CD14-positive monocyte (primary cell): ENCODE results near the gene HPCAL4. TPM values are rescaled to one million over a fixed set of nuclear protein-coding genes. Genes with fewer than 3 reads are reported as not detected.
A peak's percentile ranks its signal among the peaks of the same experiment; 100 is the strongest.

Source experiments
- DNase-seq, 3 donors: peaks; one replicate each; pipeline ENCODE4 v3.0.0-alpha.2; 2011 to 2022
- H2AFZ ChIP-seq: 2 replicates; pipeline ENCODE4 v1.6.0; 2012; ENCODE audit warnings: mild to moderate bottlenecking, low read depth, low read length, inconsistent platforms; ENCODE audit not compliant: insufficient read depth, poor library complexity, severe bottlenecking
- H3K27ac ChIP-seq, 2 donors: 1 replicate in 1 of 2; 2 replicates in 1 of 2; pipeline ENCODE4 v1.5.1; 2012 to 2013; ENCODE audit warnings: low read length in 2 of 2, control low read depth in 1 of 2, inconsistent platforms in 1 of 2, low read depth in 1 of 2, mild to moderate bottlenecking in 1 of 2
- H3K27me3 ChIP-seq, 2 donors: one replicate each; pipeline versions ENCODE4 v1.6.0 to v1.6.1; 2011 to 2013; ENCODE audit warnings: low read length in 2 of 2; ENCODE audit not compliant: control insufficient read depth in 2 of 2, insufficient read depth in 2 of 2
- H3K36me3 ChIP-seq, 2 donors: replicated peaks in 1 of 2; 1 replicate in 1 of 2; 2 replicates in 1 of 2; pipeline versions ENCODE4 v1.5.1 to v1.6.1; 2012 to 2013; ENCODE audit warnings: low read length in 2 of 2, control low read depth in 1 of 2, inconsistent platforms in 1 of 2, mild to moderate bottlenecking in 1 of 2; ENCODE audit not compliant: insufficient read depth in 2 of 2, control insufficient read depth in 1 of 2
- H3K4me1 ChIP-seq, 2 donors: 1 replicate in 1 of 2; 2 replicates in 1 of 2; pipeline versions ENCODE4 v1.5.1 to v1.6.1; 2012 to 2013; ENCODE audit warnings: low read length in 2 of 2, control low read depth in 1 of 2, inconsistent platforms in 1 of 2, mild to moderate bottlenecking in 1 of 2, moderate library complexity in 1 of 2; ENCODE audit not compliant: insufficient read depth in 2 of 2, control insufficient read depth in 1 of 2
- H3K4me2 ChIP-seq: replicated peaks from 2 replicates; pipeline ENCODE3; 2012; ENCODE audit warnings: low read length, moderate library complexity, mild to moderate bottlenecking; ENCODE audit not compliant: poor library complexity, severe bottlenecking; ENCODE audit errors: extremely low read depth
- H3K4me3 ChIP-seq, 3 experiments: fragments of 200-600 bp in 1 of 3; sonication (generic) in 1 of 3; replicated peaks in 1 of 3; 1 replicate in 2 of 3; 2 replicates in 1 of 3; pipeline ENCODE4 v1.5.1; 2011 to 2013; ENCODE audit warnings: low read length in 3 of 3, mild to moderate bottlenecking in 3 of 3, control low read depth in 2 of 3, low read depth in 2 of 3, inconsistent platforms in 1 of 3, moderate library complexity in 1 of 3
- H3K79me2 ChIP-seq: 2 replicates; pipeline ENCODE4 v1.6.0; 2012; ENCODE audit warnings: mild to moderate bottlenecking, control low read depth, inconsistent platforms, low read length, moderate library complexity; ENCODE audit not compliant: insufficient read depth
- H3K9ac ChIP-seq: 2 replicates; pipeline ENCODE4 v1.6.0; 2017; ENCODE audit warnings: low read length, mild to moderate bottlenecking; ENCODE audit not compliant: insufficient read depth, poor library complexity, severe bottlenecking
- H3K9me3 ChIP-seq, 2 donors: replicated peaks in 1 of 2; 1 replicate in 1 of 2; 2 replicates in 1 of 2; pipeline versions ENCODE4 v1.5.1 to v1.6.1; 2012 to 2013; ENCODE audit warnings: low read length in 2 of 2, control low read depth in 1 of 2; ENCODE audit not compliant: control insufficient read depth in 1 of 2, insufficient read depth in 1 of 2
- H4K20me1 ChIP-seq: 2 replicates; pipeline ENCODE4 v1.6.0; 2012; ENCODE audit warnings: mild to moderate bottlenecking, low read length, control low read depth, moderate library complexity; ENCODE audit not compliant: insufficient read depth
- H3K27ac Mint-ChIP-seq, 7 donors: one replicate each; pipeline ENCODE4 v1.8.0; 2020; ENCODE audit warnings: mild to moderate bottlenecking in 7 of 7, mixed read lengths in 7 of 7, moderate library complexity in 6 of 7, inconsistent platforms in 2 of 7
- H3K27me3 Mint-ChIP-seq, 3 donors: one replicate each; pipeline ENCODE4 v1.8.0; 2021 to 2022; ENCODE audit warnings: low read depth in 3 of 3, mild to moderate bottlenecking in 3 of 3, mixed read lengths in 3 of 3, moderate library complexity in 3 of 3, inconsistent platforms in 1 of 3
- H3K36me3 Mint-ChIP-seq, 2 donors: one replicate each; pipeline ENCODE4 v1.8.0; 2020; ENCODE audit warnings: mixed read lengths in 2 of 2, inconsistent platforms in 1 of 2, mild to moderate bottlenecking in 1 of 2
- H3K4me1 Mint-ChIP-seq: one replicate; pipeline ENCODE4 v1.8.0; 2020; ENCODE audit warnings: mild to moderate bottlenecking, mixed read lengths
- H3K4me3 Mint-ChIP-seq, 2 donors: one replicate each; pipeline ENCODE4 v1.8.0; 2020; ENCODE audit warnings: mild to moderate bottlenecking in 2 of 2, mixed read lengths in 2 of 2, moderate library complexity in 1 of 2
- H3K9me3 Mint-ChIP-seq, 7 donors: one replicate each; pipeline ENCODE4 v1.8.0; 2020 to 2022; ENCODE audit warnings: mixed read lengths in 7 of 7, mild to moderate bottlenecking in 6 of 7, moderate library complexity in 6 of 7, inconsistent platforms in 2 of 7
- WGBS: methylation state at CpG from one replicate; pipeline ENCODE4 v1.1.5; 2013; ENCODE audit warnings: missing lambda C conversion rate; ENCODE audit not compliant: insufficient coverage; 5-methylcytosine and 5-hydroxymethylcytosine counted together
- intact Hi-C, 2 donors: fragments of 100-400 bp; cut with micrococcal nuclease; formaldehyde crosslinking; loops; one replicate each; pipeline versions ENCODE4 v1.15.0 to v1.15.1; 2023
- polyA plus RNA-seq, 3 donors: library from polyadenylated mRNA; depleted of rRNA in 1 of 3; unstranded in 2 of 3; stranded (reverse) in 1 of 3; fragments of 300-500 nt in 2 of 3; fragments of >200 nt in 1 of 3; fragmentation: Illumina TruSeq in 2 of 3; gene quantifications; 1 replicate in 2 of 3; 2 replicates in 1 of 3; pipeline ENCODE4 v1.2.3, GENCODE V29; 2012 to 2021
- TF ChIP-seq, protein P1 (sequence below): fragments of 200-600 bp; IDR thresholded peaks from one replicate; pipeline ENCODE4 v1.8.0; 2022; ENCODE audit warnings: antibody characterized with exemption, mild to moderate bottlenecking

Gene HPCAL4
- polyA plus RNA-seq, 3 donors: 0.03 to 0.05 TPM; not detected in 1

DNA sequence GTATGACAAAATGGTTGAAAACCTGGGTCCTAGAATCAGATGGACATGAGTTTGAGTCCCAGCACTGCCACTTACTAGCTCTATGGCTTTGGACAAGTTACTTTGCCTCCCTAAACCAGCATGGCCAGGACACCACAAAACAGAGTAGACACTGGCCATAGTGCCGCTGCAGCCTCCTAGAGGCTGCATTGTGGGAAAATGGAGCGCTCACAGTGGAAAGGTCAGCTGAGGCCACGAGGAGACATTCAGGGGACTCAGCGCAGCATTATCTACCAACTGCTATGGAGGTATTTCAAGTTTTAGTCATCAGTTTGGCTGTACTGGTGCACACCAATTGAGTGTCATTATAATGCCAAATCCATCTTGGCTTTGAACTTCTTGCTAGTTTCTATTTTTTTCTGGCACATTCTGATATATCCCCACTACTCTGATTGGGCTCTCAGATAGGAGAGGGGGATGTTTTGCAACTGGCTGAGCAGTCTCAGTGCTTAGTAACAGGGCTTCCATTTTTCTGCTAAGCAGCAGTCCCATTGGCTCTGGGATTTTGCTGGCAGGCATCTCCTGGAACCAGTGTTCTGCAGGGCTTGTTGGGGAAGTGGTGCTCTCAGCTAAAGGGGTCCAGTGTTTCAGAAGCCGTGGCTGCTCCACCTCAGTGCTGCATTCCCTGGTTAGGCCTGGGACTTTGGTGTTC lies 35.5 kb downstream of the HPCAL4 start:
- Histone ChIP-seq H3K9me3 (no peaks in the 10 kb centered on the region), H3K27me3 (no peaks in the 10 kb centered on the region), H3K4me1 (peaks cover 7 to 9% of the 10 kb centered on the region in 2 donors), H3K4me2 (no peak overlapping the region), H2AFZ (no peak overlapping the region), H3K9ac (no peak overlapping the region), H3K27ac (no peak overlapping the region), H4K20me1 (no peaks in the 10 kb centered on the region), H3K79me2 (no peaks in the 10 kb centered on the region), H3K36me3 (no peaks in the 10 kb centered on the region), H3K4me3 (no peak overlapping the region)
- no peaks in the 10 kb centered on the region for H3K36me3 Mint-ChIP-seq
- WGBS: 87% methylated on average over 5 of the region's 5 CpGs
- peaks cover 2 to 13% (median 4%) of the 10 kb centered on the region in 3 donors for H3K27me3 Mint-ChIP-seq
- intact Hi-C loops: loop anchor here in 1 of 2 donors (2.0 to 5.0 kb wide), 2 partner anchors 67 to 73 kb away; no protein-coding TSS in a partner anchor
- TF ChIP-seq, protein P1, sequence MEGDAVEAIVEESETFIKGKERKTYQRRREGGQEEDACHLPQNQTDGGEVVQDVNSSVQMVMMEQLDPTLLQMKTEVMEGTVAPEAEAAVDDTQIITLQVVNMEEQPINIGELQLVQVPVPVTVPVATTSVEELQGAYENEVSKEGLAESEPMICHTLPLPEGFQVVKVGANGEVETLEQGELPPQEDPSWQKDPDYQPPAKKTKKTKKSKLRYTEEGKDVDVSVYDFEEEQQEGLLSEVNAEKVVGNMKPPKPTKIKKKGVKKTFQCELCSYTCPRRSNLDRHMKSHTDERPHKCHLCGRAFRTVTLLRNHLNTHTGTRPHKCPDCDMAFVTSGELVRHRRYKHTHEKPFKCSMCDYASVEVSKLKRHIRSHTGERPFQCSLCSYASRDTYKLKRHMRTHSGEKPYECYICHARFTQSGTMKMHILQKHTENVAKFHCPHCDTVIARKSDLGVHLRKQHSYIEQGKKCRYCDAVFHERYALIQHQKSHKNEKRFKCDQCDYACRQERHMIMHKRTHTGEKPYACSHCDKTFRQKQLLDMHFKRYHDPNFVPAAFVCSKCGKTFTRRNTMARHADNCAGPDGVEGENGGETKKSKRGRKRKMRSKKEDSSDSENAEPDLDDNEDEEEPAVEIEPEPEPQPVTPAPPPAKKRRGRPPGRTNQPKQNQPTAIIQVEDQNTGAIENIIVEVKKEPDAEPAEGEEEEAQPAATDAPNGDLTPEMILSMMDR: no peak
- peaks cover 17% of the 10 kb centered on the region for H3K4me1 Mint-ChIP-seq
- no peak for DNase-seq
- H3K4me3 Mint-ChIP-seq: no peak overlapping the region
- H3K27ac Mint-ChIP-seq: no peak overlapping the region
- H3K9me3 Mint-ChIP-seq: no peaks in the 10 kb centered on the region

DNA sequence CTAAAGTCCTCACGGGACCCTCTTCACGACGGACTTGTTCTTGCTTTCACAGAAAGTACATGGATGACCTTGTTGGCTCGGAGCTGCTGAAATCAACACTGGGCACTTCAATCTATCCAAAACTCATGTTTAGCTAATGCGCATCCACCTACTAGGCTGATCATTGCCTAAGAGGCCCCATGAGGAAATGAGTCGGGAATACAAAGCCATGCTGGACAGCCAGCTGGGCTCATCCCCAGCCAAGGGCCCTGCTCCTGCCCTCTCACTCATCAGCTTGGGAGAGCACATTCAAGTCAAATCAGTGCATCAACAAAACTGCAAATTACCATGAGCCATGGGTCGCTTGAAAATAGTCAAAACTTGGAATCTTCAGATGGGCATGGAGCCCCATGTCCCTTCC lies 36.9 kb downstream of the HPCAL4 start:
- H3K4me1 Mint-ChIP-seq: peaks cover 17% of the 10 kb centered on the region
- Histone ChIP-seq H4K20me1 (no peaks in the 10 kb centered on the region), H2AFZ (no peak overlapping the region), H3K36me3 (no peaks in the 10 kb centered on the region), H3K9ac (no peak overlapping the region), H3K27me3 (no peaks in the 10 kb centered on the region), H3K4me2 (no peak overlapping the region), H3K27ac (no peak overlapping the region), H3K9me3 (no peaks in the 10 kb centered on the region), H3K4me3 (no peak overlapping the region), H3K4me1 (peaks cover 7 to 9% of the 10 kb centered on the region in 2 donors), H3K79me2 (no peaks in the 10 kb centered on the region)
- H3K9me3 Mint-ChIP-seq: no peaks in the 10 kb centered on the region
- peak overlapping the region in 1 of 2 donors; percentile 42 for H3K4me3 Mint-ChIP-seq
- 96% methylated on average over 4 of the region's 7 CpGs for WGBS
- TF ChIP-seq, protein P1: no peak
- peaks cover 0 to 10% (median 4%) of the 10 kb centered on the region in 3 donors for H3K27me3 Mint-ChIP-seq
- no peak overlapping the region for H3K27ac Mint-ChIP-seq
- no peaks in the 10 kb centered on the region for H3K36me3 Mint-ChIP-seq
- intact Hi-C loops: loop anchor here (2.0 to 5.0 kb wide), 2 partner anchors 42 to 71 kb away; no protein-coding TSS in a partner anchor
- no peak for DNase-seq
